Naive thymus-derived CD8-positive, alpha-beta T cell (primary cell): Measurements from ENCODE around the gene FOXD4L3. TPM values are rescaled to one million over a fixed set of nuclear protein-coding genes. Genes with fewer than 3 reads are reported as not detected.
A peak's percentile ranks its signal among the peaks of the same experiment; 100 is the strongest.
"Not testable (repeated sequence)": the region's sequence is repeated elsewhere in the genome, so short reads cannot be mapped to it uniquely, and the experiment has no call there.

Experiments used
- ATAC-seq, 2 donors: fragments of 150-1000 bp; cut with Tn5 transposase in 1 of 2; sonication (Bioruptor Pico), chemical (Tn5 transposase) in 1 of 2; 1 replicate in 1 of 2; 2 replicates in 1 of 2; pipeline ENCODE4 v1.10.0; 2021; ENCODE audit warnings: mild to moderate bottlenecking in 2 of 2, moderate library complexity in 2 of 2
- POLR2A ChIA-PET: fragments of 350-600 bp; sonication (Branson Sonifier 250); formaldehyde crosslinking; loops from one replicate; lab custom pipeline; 2021; ENCODE audit warnings: antibody characterized with exemption; lab: Charles Lee
- DNase-seq, 10 donors: peaks; one replicate each; pipeline versions ENCODE4 v3.0.0 to v3.0.0-alpha.2; 2020 to 2022
- H3K27ac Mint-ChIP-seq, 10 donors: one replicate each; pipeline ENCODE4 v1.8.0; 2020 to 2022; ENCODE audit warnings: mild to moderate bottlenecking in 10 of 10, mixed read lengths in 10 of 10, moderate library complexity in 4 of 10, inconsistent platforms in 1 of 10
- H3K27me3 Mint-ChIP-seq, 5 donors: one replicate each; pipeline ENCODE4 v1.8.0; 2021 to 2022; ENCODE audit warnings: mixed read lengths in 5 of 5
- H3K36me3 Mint-ChIP-seq, 3 donors: one replicate each; pipeline ENCODE4 v1.8.0; 2020 to 2022; ENCODE audit warnings: mixed read lengths in 3 of 3, mild to moderate bottlenecking in 2 of 3, inconsistent platforms in 1 of 3
- H3K4me1 Mint-ChIP-seq, 4 donors: one replicate each; pipeline ENCODE4 v1.8.0; 2021 to 2022; ENCODE audit warnings: mixed read lengths in 4 of 4
- H3K4me3 Mint-ChIP-seq, 10 donors: one replicate each; pipeline ENCODE4 v1.8.0; 2020 to 2022; ENCODE audit warnings: mild to moderate bottlenecking in 10 of 10, mixed read lengths in 10 of 10, moderate library complexity in 6 of 10, inconsistent platforms in 1 of 10
- H3K9me3 Mint-ChIP-seq, 9 donors: one replicate each; pipeline ENCODE4 v1.8.0; 2020 to 2022; ENCODE audit warnings: mixed read lengths in 9 of 9, mild to moderate bottlenecking in 3 of 9, inconsistent platforms in 1 of 9, moderate library complexity in 1 of 9
- polyA plus RNA-seq, 3 donors: library from polyadenylated mRNA; unstranded; fragments of 300-500 nt; fragmentation: Illumina TruSeq; gene quantifications; one replicate each; pipeline ENCODE4 v1.2.3, GENCODE V29; 2021
- total RNA-seq, 8 experiments: library from RNA in 2 of 8; stranded (reverse) in 2 of 8; gene quantifications; one replicate each; pipeline ENCODE4 v1.2.3 and lab custom pipeline; 2021 to 2026

Gene FOXD4L3
- total and polyA plus RNA-seq, 5 experiments from 2014 or later: 0.25 to 0.29 TPM; not detected in 3

DNA sequence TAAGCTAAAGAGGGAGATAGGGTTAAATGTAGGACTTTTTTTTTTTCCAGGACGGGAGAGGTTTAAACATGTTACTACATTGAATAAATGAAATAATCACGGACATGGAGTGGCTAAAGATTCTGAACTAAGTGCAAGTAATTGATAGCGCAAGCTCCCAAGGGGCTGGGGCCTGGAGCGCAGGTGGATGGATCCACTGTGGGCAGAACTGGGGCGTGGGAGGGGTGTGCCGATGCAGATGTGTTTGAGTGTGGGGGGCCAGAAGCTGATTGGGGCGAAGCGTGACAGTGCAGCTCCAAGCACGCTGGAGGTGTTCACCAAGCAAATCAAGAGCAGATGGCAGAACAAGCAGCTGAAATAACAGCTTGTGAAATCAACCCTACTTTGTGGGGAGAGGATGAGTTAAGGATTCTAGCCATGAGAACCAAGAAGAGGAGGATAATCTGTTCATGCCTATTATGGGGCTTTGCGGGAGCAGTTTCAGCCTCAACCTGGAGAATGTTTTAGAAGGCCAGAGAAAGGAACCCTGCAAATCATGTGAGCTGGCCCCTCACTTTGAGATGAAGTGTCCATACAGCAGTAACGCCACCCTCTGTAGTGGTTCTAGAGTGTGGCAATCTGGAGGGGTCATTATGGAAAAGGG is 28.0 kb downstream of the FOXD4L3 start:
- H3K4me1 Mint-ChIP-seq, H3K36me3 Mint-ChIP-seq, H3K9me3 Mint-ChIP-seq, H3K27ac Mint-ChIP-seq, H3K4me3 Mint-ChIP-seq, H3K27me3 Mint-ChIP-seq, ATAC-seq, DNase-seq, POLR2A ChIA-PET: not testable (repeated sequence)

DNA sequence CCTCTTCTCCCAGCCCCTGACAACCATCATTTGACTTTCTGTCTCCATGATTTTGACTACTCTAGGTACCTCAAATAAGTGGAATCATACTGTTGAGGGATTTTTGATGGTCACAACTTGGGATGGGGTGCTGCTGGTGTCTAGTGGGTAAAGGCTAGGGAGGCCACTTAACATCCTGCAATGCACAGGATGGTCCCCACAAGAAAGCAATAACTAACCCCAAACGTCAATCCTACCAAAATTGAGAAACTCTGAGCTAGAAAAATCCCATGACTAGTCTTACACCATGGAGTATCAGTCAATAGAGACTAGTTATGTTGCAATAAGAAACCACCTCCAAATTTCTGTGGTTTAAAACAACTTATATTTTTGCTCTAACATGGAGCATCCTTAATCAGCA is 29.5 kb downstream of the FOXD4L3 start:
- H3K4me1 Mint-ChIP-seq, DNase-seq, H3K4me3 Mint-ChIP-seq, ATAC-seq, POLR2A ChIA-PET, H3K36me3 Mint-ChIP-seq, H3K27me3 Mint-ChIP-seq, H3K9me3 Mint-ChIP-seq, H3K27ac Mint-ChIP-seq: not testable (repeated sequence)

DNA sequence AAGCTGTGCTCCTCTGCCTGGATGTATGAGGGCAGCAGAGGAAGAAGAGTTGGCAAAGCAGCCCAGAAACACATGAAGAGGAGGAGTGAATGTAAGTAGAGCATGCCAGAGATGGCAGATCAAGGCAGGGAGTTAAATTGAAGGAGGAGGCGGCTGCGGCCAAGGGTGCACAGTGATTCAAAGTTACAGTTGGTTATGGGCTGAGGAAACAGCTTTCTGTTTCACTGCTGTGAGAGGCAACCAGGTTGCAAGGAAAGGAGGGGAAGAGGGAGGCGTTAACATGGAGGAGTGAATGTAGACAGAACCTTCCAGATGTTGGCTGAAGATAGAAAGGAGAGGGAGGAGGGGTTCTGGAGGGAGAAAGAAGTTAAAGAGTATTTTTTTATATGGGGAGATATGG is 33.3 kb downstream of the FOXD4L3 start:
- H3K9me3 Mint-ChIP-seq, DNase-seq, ATAC-seq, H3K36me3 Mint-ChIP-seq, H3K27me3 Mint-ChIP-seq, H3K27ac Mint-ChIP-seq, H3K4me1 Mint-ChIP-seq, H3K4me3 Mint-ChIP-seq, POLR2A ChIA-PET: not testable (repeated sequence)

DNA sequence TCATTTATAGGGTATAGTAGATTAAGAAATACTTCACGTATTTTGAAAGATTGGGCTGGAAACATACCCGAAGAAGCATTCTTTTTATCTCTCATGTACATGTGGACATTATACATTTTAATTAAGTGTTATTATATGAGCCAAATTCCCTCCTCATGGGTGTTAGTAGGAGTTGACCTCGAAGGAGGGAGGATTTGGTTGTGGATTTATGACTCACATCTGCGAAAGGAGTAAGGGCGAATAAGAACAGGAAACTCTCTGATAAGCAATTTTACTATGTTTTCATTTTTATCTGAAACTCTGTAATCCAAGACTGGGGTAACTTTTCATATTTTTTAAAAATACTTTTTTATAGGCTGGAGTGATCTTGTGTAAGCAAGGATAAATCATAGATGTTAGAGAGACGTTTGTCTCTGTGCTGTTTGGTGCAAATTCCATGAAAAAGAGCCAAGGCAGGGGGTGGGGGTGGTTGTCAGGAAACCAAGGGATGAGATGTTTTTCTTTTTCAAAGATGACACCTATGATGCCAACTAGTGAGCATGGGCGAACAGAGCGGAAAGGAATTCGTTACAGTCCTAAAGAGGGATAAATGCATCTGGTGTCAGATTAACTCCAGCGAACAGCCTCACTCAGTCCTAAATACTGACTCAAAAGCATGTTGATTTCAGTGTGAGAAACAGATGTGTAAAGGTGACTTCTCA is 34.1 kb downstream of the FOXD4L3 start:
- H3K27ac Mint-ChIP-seq, H3K36me3 Mint-ChIP-seq, H3K4me1 Mint-ChIP-seq, DNase-seq, H3K27me3 Mint-ChIP-seq, POLR2A ChIA-PET, H3K9me3 Mint-ChIP-seq, ATAC-seq, H3K4me3 Mint-ChIP-seq: not testable (repeated sequence)

DNA sequence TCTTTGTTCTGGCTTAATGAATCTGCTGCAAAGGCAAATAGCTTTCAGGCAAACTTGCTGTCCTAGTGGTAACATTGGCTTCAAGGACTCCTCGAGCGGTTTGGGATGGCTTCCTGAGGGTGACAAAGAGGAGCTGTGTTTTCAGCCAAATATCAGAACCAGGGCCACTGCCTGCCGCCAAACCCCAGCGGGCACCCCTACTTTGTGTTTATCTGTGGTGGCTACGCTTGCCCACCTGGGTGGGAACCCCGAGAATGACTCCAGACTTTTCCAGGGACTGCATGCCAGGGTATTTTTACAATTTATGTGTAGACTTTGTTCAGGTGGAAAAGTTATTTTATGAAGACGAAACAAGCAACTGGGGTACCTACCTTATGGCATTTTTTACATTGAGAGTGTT is 35.3 kb downstream of the FOXD4L3 start:
- H3K4me3 Mint-ChIP-seq, H3K9me3 Mint-ChIP-seq, H3K36me3 Mint-ChIP-seq, H3K4me1 Mint-ChIP-seq, ATAC-seq, POLR2A ChIA-PET, H3K27me3 Mint-ChIP-seq, DNase-seq, H3K27ac Mint-ChIP-seq: not testable (repeated sequence)

DNA sequence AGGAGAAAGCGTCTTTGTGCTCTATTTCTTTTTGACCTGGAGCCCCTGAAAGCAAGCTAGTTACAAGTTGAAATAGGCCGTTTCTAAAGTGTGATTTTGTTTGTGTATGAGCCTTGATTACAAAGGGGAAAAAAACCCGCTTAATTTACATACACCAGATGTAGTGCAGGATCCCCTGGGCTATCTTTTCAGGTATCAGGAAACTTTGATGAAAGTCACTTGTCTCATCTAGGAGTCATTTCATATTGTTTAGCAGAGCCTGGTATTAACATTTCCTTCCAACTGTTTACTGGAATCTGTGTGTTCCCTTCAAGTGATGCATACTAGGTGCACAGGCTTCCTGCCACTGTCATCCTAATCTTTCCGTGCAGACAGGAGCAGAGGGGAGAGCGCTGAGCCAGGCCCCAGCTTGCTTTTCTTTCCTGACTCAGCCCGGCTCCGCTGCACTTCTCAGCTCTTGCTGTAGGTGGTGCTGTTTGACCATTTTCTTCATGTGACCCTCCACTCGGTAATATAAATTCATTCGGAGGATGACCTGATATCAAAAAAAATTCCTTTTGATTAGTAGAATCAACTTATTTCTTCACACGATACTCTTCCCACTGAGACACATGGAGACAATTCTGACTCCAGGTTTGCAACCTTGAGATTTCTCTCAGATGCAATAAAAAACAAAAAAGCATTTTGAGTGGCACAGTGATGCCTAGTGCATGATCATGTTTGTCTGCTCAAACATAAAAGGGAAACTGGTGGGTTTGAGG is 39.8 kb downstream of the FOXD4L3 start:
- DNase-seq: peak in 3 of 10 donors; percentile 11 to 17 (median 15)
- H3K27ac Mint-ChIP-seq, POLR2A ChIA-PET: not testable (repeated sequence)

DNA sequence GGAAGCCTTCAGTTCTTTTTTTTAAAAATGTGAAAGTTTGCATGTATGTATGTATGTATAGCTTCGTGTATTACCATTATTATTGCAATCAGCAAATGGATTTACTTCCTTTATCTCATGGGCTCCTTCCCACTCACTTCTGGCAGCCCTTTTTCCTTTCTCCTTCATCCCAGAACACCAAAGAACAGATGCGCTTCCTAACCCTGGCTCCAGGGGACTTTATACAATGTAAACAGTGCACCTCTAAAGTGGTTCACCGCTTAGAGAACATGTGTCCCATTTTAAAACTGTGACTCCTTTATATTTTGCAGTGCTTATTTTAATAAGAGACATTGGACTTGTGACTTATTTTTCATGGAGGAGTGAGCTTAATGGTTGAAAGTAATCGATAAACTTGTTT is 40.6 kb downstream of the FOXD4L3 start:
- ATAC-seq, DNase-seq, H3K36me3 Mint-ChIP-seq, H3K9me3 Mint-ChIP-seq, H3K4me3 Mint-ChIP-seq, H3K27ac Mint-ChIP-seq, H3K4me1 Mint-ChIP-seq, POLR2A ChIA-PET: not testable (repeated sequence)
- peaks cover 0 to 10% (median 6%) of the 10 kb centered on the region in 5 donors for H3K27me3 Mint-ChIP-seq

More for the DNA sequence above, 39.8 kb downstream of the FOXD4L3 start:
- not testable (repeated sequence) for H3K9me3 Mint-ChIP-seq, H3K4me1 Mint-ChIP-seq, H3K4me3 Mint-ChIP-seq, H3K36me3 Mint-ChIP-seq
- H3K27me3 Mint-ChIP-seq: peaks cover 0 to 10% (median 6%) of the 10 kb centered on the region in 5 donors
- peak; percentile 82 to 87 for ATAC-seq

DNA sequence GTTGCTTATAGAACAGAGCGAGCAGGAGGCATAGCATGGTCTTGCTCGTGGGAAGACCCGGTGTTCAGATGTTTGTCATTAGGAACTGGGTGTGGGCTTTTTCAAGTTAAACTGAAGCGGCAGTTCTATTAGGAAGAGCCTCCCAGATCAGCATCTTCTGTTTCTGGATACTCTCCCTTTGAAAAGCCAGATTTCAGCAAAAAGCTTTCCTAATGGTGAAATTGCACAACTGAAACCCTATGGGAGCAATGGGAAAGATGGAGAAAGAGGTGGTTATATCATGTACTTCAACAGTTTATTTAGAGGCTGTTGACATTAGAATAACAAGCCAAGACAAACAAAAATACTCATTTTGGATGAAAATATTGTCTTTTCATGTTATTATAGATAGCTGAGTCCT is 41.3 kb downstream of the FOXD4L3 start:
- H3K4me1 Mint-ChIP-seq, H3K27ac Mint-ChIP-seq, H3K36me3 Mint-ChIP-seq, DNase-seq, H3K9me3 Mint-ChIP-seq, ATAC-seq, POLR2A ChIA-PET, H3K4me3 Mint-ChIP-seq: not testable (repeated sequence)
- peaks cover 1 to 10% (median 7%) of the 10 kb centered on the region in 5 donors for H3K27me3 Mint-ChIP-seq

DNA sequence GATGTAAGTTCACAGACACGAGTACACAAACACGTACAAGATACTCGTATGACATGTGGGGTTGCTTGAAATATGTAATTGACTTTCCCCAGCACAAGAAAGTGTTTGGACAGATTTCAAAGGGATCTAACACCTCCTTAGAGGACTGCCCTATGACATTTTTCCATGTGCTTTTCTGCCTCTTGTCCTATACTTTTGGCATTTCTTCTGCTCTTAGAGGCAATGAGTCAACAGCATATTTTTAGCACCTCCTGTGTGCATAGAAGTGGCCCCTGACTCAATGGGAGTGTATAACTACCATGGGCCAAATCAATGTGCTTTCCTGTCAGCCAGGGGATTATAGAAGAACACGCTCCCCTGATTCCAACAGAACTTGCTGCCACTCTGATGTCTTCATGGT is 49.0 kb downstream of the FOXD4L3 start:
- DNase-seq, ATAC-seq, H3K36me3 Mint-ChIP-seq, H3K9me3 Mint-ChIP-seq, H3K4me3 Mint-ChIP-seq, POLR2A ChIA-PET, H3K27ac Mint-ChIP-seq, H3K4me1 Mint-ChIP-seq: not testable (repeated sequence)
- peaks cover 5 to 16% (median 10%) of the 10 kb centered on the region in 5 donors for H3K27me3 Mint-ChIP-seq

Other genes starting within 250 kb of the FOXD4L3 start
- gene ZNG1C, start 60.9 kb upstream of the FOXD4L3 start, total RNA-seq: 10 to 100 TPM; 53.7 to 55.4 TPM
- gene ZNG1C, start 60.9 kb upstream of the FOXD4L3 start, polyA plus RNA-seq: 10 to 100 TPM; 20.3 to 23.3 (median 20.4) TPM
- gene PGM5, start 53.7 kb downstream of the FOXD4L3 start, total RNA-seq: not detected
- gene PGM5, start 53.7 kb downstream of the FOXD4L3 start, polyA plus RNA-seq: not detected
- gene TMEM252, start 238.0 kb downstream of the FOXD4L3 start, total RNA-seq: not detected
- gene TMEM252, start 238.0 kb downstream of the FOXD4L3 start, polyA plus RNA-seq: not detected